H9 (cell line): ENCODE results near the gene ABTB1. TPM values are rescaled to one million over a fixed set of nuclear protein-coding genes. Genes with fewer than 3 reads are reported as not detected.

Source experiments
- DNase-seq: peaks from one replicate; pipeline ENCODE4 v3.0.0-alpha.2; 2017
- H2AFZ ChIP-seq: one replicate; pipeline ENCODE4 v1.6.1; 2013; ENCODE audit warnings: mild to moderate bottlenecking, low read length, control low read depth, moderate library complexity
- H2AK5ac ChIP-seq: 2 replicates; pipeline ENCODE4 v1.6.1; 2013; ENCODE audit warnings: low read length, control low read depth, mixed read lengths; ENCODE audit not compliant: insufficient read length
- H2BK120ac ChIP-seq: one replicate; pipeline ENCODE4 v1.6.1; 2013; ENCODE audit warnings: low read depth, mild to moderate bottlenecking, low read length, control low read depth, inconsistent platforms; ENCODE audit not compliant: poor library complexity, severe bottlenecking
- H2BK12ac ChIP-seq: 2 replicates; pipeline ENCODE4 v1.6.1; 2013; ENCODE audit warnings: low read length, control low read depth, mixed read lengths, low read depth; ENCODE audit not compliant: insufficient read length
- H2BK15ac ChIP-seq: 2 replicates; pipeline ENCODE4 v1.6.1; 2013; ENCODE audit warnings: low read depth, low read length, control low read depth
- H2BK20ac ChIP-seq: one replicate; pipeline ENCODE4 v1.6.1; 2013; ENCODE audit warnings: low read depth, mild to moderate bottlenecking, low read length, control low read depth, inconsistent platforms; ENCODE audit not compliant: poor library complexity, severe bottlenecking
- H2BK5ac ChIP-seq: 2 replicates; pipeline ENCODE4 v1.6.1; 2013; ENCODE audit warnings: low read length, control low read depth, mixed read lengths; ENCODE audit not compliant: insufficient read length
- H3K14ac ChIP-seq: 2 replicates; pipeline ENCODE4 v1.6.1; 2013; ENCODE audit warnings: low read length, control low read depth; ENCODE audit not compliant: insufficient read depth
- H3K18ac ChIP-seq: 2 replicates; pipeline ENCODE4 v1.6.1; 2013; ENCODE audit warnings: low read depth, mild to moderate bottlenecking, mixed read lengths, low read length, control low read depth; ENCODE audit not compliant: insufficient read length
- H3K23ac ChIP-seq: 2 replicates; pipeline ENCODE4 v1.6.1; 2013; ENCODE audit warnings: low read length, control low read depth, mixed read lengths, low read depth; ENCODE audit not compliant: insufficient read length
- H3K23me2 ChIP-seq: 2 replicates; pipeline ENCODE4 v1.6.1; 2013; ENCODE audit warnings: low read depth, mild to moderate bottlenecking, mixed read lengths, low read length, control low read depth; ENCODE audit not compliant: insufficient read length, poor library complexity, severe bottlenecking
- H3K27ac ChIP-seq: 2 replicates; pipeline ENCODE4 v1.5.1; 2013; ENCODE audit warnings: low read length, control low read depth, mixed read lengths, low read depth; ENCODE audit not compliant: insufficient read length
- H3K27me3 ChIP-seq: 2 replicates; pipeline ENCODE4 v1.6.1; 2013; ENCODE audit warnings: low read length, control low read depth, inconsistent platforms; ENCODE audit not compliant: insufficient read depth
- H3K4ac ChIP-seq: 2 replicates; pipeline ENCODE4 v1.6.1; 2013; ENCODE audit warnings: low read depth, mild to moderate bottlenecking, control low read depth, inconsistent platforms, low read length, moderate library complexity
- H3K4me1 ChIP-seq: 2 replicates; pipeline ENCODE4 v1.6.1; 2013; ENCODE audit warnings: low read length, control low read depth, inconsistent platforms; ENCODE audit not compliant: insufficient read depth
- H3K4me2 ChIP-seq: 2 replicates; pipeline ENCODE4 v1.6.1; 2013; ENCODE audit warnings: low read length, control low read depth, mixed read lengths; ENCODE audit not compliant: insufficient read length, insufficient read depth
- H3K56ac ChIP-seq: 2 replicates; pipeline ENCODE4 v1.6.1; 2013; ENCODE audit warnings: low read depth, mild to moderate bottlenecking, mixed read lengths, low read length, control low read depth; ENCODE audit not compliant: insufficient read length
- H3K79me1 ChIP-seq: 2 replicates; pipeline ENCODE4 v1.6.1; 2013; ENCODE audit warnings: low read depth, mild to moderate bottlenecking, moderate library complexity, low read length, control low read depth, inconsistent platforms; ENCODE audit not compliant: insufficient read depth, poor library complexity, severe bottlenecking
- H3K79me2 ChIP-seq: 2 replicates; pipeline ENCODE4 v1.6.1; 2013; ENCODE audit warnings: low read length, control low read depth, inconsistent platforms; ENCODE audit not compliant: insufficient read depth
- H3K9ac ChIP-seq: 2 replicates; pipeline ENCODE4 v1.6.1; 2013; ENCODE audit warnings: low read length, control low read depth, mixed read lengths; ENCODE audit not compliant: insufficient read length; ENCODE audit errors: extremely low read depth
- H3K9me3 ChIP-seq: one replicate; pipeline ENCODE4 v1.6.1; 2013; ENCODE audit warnings: low read depth, low read length, inconsistent platforms; ENCODE audit not compliant: control insufficient read depth
- H3T11ph ChIP-seq: one replicate; pipeline ENCODE4 v1.6.1; 2013; ENCODE audit warnings: mild to moderate bottlenecking, low read length, control low read depth, inconsistent platforms
- H4K20me1 ChIP-seq: one replicate; pipeline ENCODE4 v1.6.1; 2013; ENCODE audit not compliant: control insufficient read depth, insufficient read length, insufficient read depth
- H4K5ac ChIP-seq: 2 replicates; pipeline ENCODE4 v1.6.1; 2013; ENCODE audit warnings: low read depth, mild to moderate bottlenecking, mixed read lengths, low read length, control low read depth; ENCODE audit not compliant: insufficient read length
- H4K8ac ChIP-seq: replicated peaks from 2 replicates; pipeline ENCODE4 v1.6.1; 2013; ENCODE audit warnings: low read length, control low read depth, mixed read lengths, low read depth; ENCODE audit not compliant: insufficient read length
- H4K91ac ChIP-seq: 2 replicates; pipeline ENCODE4 v1.6.1; 2013; ENCODE audit warnings: low read depth, mild to moderate bottlenecking, moderate library complexity, mixed read lengths, low read length, control low read depth; ENCODE audit not compliant: insufficient read length
- H3K27ac Mint-ChIP-seq, 3 experiments: 2 replicates in 2 of 3; 3 replicates in 1 of 3; pipeline ENCODE4 v1.8.0; 2020 to 2021; ENCODE audit warnings: mixed read lengths in 3 of 3, mild to moderate bottlenecking in 1 of 3, moderate library complexity in 1 of 3
- H3K27me3 Mint-ChIP-seq: 2 replicates; pipeline ENCODE4 v1.8.0; 2021; ENCODE audit warnings: low read depth, mild to moderate bottlenecking, moderate library complexity, mixed read lengths
- H3K36me3 Mint-ChIP-seq, 3 experiments: 2 replicates in 2 of 3; 3 replicates in 1 of 3; pipeline ENCODE4 v1.8.0; 2020 to 2021; ENCODE audit warnings: low read depth in 3 of 3, mixed read lengths in 3 of 3; ENCODE audit not compliant: insufficient read depth in 1 of 3
- H3K4me1 Mint-ChIP-seq, 2 experiments: 2 replicates each; pipeline ENCODE4 v1.8.0; 2020; ENCODE audit warnings: mixed read lengths in 2 of 2
- H3K4me3 Mint-ChIP-seq, 2 experiments: 2 replicates in 1 of 2; 3 replicates in 1 of 2; pipeline ENCODE4 v1.8.0; 2020 to 2021; ENCODE audit warnings: mild to moderate bottlenecking in 2 of 2, mixed read lengths in 2 of 2, moderate library complexity in 1 of 2
- H3K9me3 Mint-ChIP-seq, 2 experiments: 2 replicates in 1 of 2; 3 replicates in 1 of 2; pipeline ENCODE4 v1.8.0; 2020; ENCODE audit warnings: mild to moderate bottlenecking in 2 of 2, mixed read lengths in 2 of 2, moderate library complexity in 1 of 2
- CTCF ChIP-seq: fragments of 200-600 bp; sonication (generic); conservative IDR thresholded peaks from 3 replicates; pipeline ENCODE4 v1.8.0; 2021; ENCODE audit warnings: antibody characterized with exemption, mild to moderate bottlenecking
- WGBS: extraction: QIAGEN DNeasy Blood & Tissue Kit; methylation state at CpG from one replicate; pipeline ENCODE4 v1.1.7; 2013; ENCODE audit warnings: missing lambda C conversion rate, low lambda C conversion rate, mixed read lengths; ENCODE audit not compliant: insufficient read length; ENCODE audit errors: extremely low coverage; 5-methylcytosine and 5-hydroxymethylcytosine counted together
- total RNA-seq: library from RNA; stranded (reverse); gene quantifications from 2 replicates; pipeline ENCODE4 v1.2.1, GENCODE V29; 2021

ABTB1 gene
- total RNA-seq, 1 experiment from 2014 or later = 6.2 TPM

- H2BK15ac ChIP-seq = no peak overlapping the region
- no peak for DNase-seq
- no peak overlapping the region for H3K4ac ChIP-seq
- no peak overlapping the region for H2AFZ ChIP-seq
- H3K79me2 ChIP-seq = no peaks in the 10 kb centered on the region
- Mint-ChIP-seq H3K4me1 (peaks cover 29 to 38% of the 10 kb centered on the region in 2 experiments), H3K9me3 (peaks cover 5 to 8% of the 10 kb centered on the region in 2 experiments; a peak in 3 of 5 replicates), H3K4me3 (no peak overlapping the region), H3K27me3 (peaks cover 46% of the 10 kb centered on the region), H3K36me3 (peaks cover 0 to 1% (median 0%) of the 10 kb centered on the region in 3 experiments; a peak in 1 of 7 replicates), H3K27ac (no peak overlapping the region)
- no peak overlapping the region for H2BK120ac ChIP-seq
- H3K9ac ChIP-seq = no peak overlapping the region
- no peak overlapping the region for H4K5ac ChIP-seq
- H3K27me3 ChIP-seq = no peaks in the 10 kb centered on the region
- no peak overlapping the region for H2BK20ac ChIP-seq
- no peaks in the 10 kb centered on the region for H3K9me3 ChIP-seq
- H3T11ph ChIP-seq = no peak overlapping the region
- H3K14ac ChIP-seq = no peak overlapping the region
- no CpG with 5 or more reads among the region's 4 CpGs for WGBS
- H3K4me2 ChIP-seq = no peak overlapping the region
- H2AK5ac ChIP-seq = no peak overlapping the region
- no peaks in the 10 kb centered on the region for H3K79me1 ChIP-seq
- no peak overlapping the region for H3K23ac ChIP-seq
- H2BK12ac ChIP-seq = no peak overlapping the region
- H2BK5ac ChIP-seq = no peak overlapping the region
- H3K18ac ChIP-seq = no peak overlapping the region
- no peak overlapping the region for H4K8ac ChIP-seq
- no peaks in the 10 kb centered on the region for H4K20me1 ChIP-seq
- peaks cover 5% of the 10 kb centered on the region; the same call in 1 of the 2 replicates for H3K4me1 ChIP-seq
- no peak overlapping the region for H3K27ac ChIP-seq
- TF ChIP-seq CTCF = no peak
- no peak overlapping the region for H3K56ac ChIP-seq
- no peak overlapping the region for H4K91ac ChIP-seq
- no peaks in the 10 kb centered on the region for H3K23me2 ChIP-seq
These were observed 56.9 kb downstream of the ABTB1 start for GRCh38 chr3:127729556-127730056.
